ENCODE data around the gene USP3. TPM values are rescaled to one million over a fixed set of nuclear protein-coding genes. Genes with fewer than 3 reads are reported as not detected.

USP3 gene
- total and polyA plus RNA-seq, 2 of the 13 experiments (the other 11 are each of a cell fraction or from before 2014, with no cell fraction given) = 14.3 to 61.2 TPM

- peak; percentile 48; the same call in 1 of the 2 replicates for TF ChIP-seq ZNF281 (CRISPR knock-in tag; IDR thresholded peaks at IDR 0.05; ENCODE audit: borderline replicate concordance)
- TF ChIP-seq ZNF556 (CRISPR knock-in tag; IDR thresholded peaks at IDR 0.05; ENCODE audit: borderline replicate concordance) = no peak
- peak; percentile 33; the same call in 1 of the 2 replicates for TF ChIP-seq ATF7 (IDR thresholded peaks at IDR 0.05)
- TF ChIP-seq ATF7 (CRISPR knock-in tag; IDR thresholded peaks at IDR 0.05) = no peak
- 0 out of 2 replicates have a peak, but pooled peaks have one; percentile 32 for TF ChIP-seq PHF20 (CRISPR knock-in tag; IDR thresholded peaks at IDR 0.05)
- peak; percentile 85 for TF ChIP-seq CEBPB (IDR thresholded peaks at IDR 0.05; ENCODE audit: borderline replicate concordance, low read depth, low read length)
- peak; percentile 47; the same call in 1 of the 2 replicates for TF ChIP-seq GATAD2A (CRISPR knock-in tag; IDR thresholded peaks at IDR 0.05)
- TF ChIP-seq POLR2AphosphoS5 (IDR thresholded peaks at IDR 0.05; ENCODE audit: low read depth, low read length) = no peak
- peak in 1 of 2 experiments; percentile 25; a peak in 1 of 4 replicates for TF ChIP-seq EP300 (IDR thresholded peaks at IDR 0.05; ENCODE audit: low read depth in 2 of 2, low read length in 2 of 2)
- TF ChIP-seq EP300 (CRISPR knock-in tag; IDR thresholded peaks at IDR 0.05; ENCODE audit: borderline replicate concordance) = no peak
- TF ChIP-seq ZSCAN29 (CRISPR knock-in tag; conservative IDR thresholded peaks at IDR 0.05) = no peak
- no peak for TF ChIP-seq ZNF546 (CRISPR knock-in tag; conservative IDR thresholded peaks at IDR 0.05)
- TF ChIP-seq REPIN1 (CRISPR knock-in tag; IDR thresholded peaks at IDR 0.05; ENCODE audit: borderline replicate concordance, low read depth) = no peak
- TF ChIP-seq KMT2A (CRISPR knock-in tag; IDR thresholded peaks at IDR 0.05) = no peak
- no peak for TF ChIP-seq ZNF138 (CRISPR knock-in tag; IDR thresholded peaks at IDR 0.05; ENCODE audit: low read depth)
- TF ChIP-seq ZNF431 (CRISPR knock-in tag; IDR thresholded peaks at IDR 0.05; ENCODE audit: borderline replicate concordance, low read depth) = 0 out of 2 replicates have a peak, but pooled peaks have one; percentile 59
- TF ChIP-seq TCF7L2 (IDR thresholded peaks at IDR 0.05; ENCODE audit: low read depth, low read length) = no peak
These were observed 6.5 kb upstream of the USP3 start (continued) for GRCh38 chr15:63497642-63498467.

Measured in HepG2 (cell line).